ENCODE data around the gene ZNF415. TPM values are rescaled to one million over a fixed set of nuclear protein-coding genes. Genes with fewer than 3 reads are reported as not detected.

The ZNF415 gene
- total RNA-seq (under 1 TPM; 0.22 to 0.66 TPM), polyA plus RNA-seq (1.4 TPM)

- ChIA-PET POLR2A (no interaction called here), CTCF (no interaction called here)
- Mint-ChIP-seq H3K36me3 (peaks cover 0 to 40% (median under 1%) of the 10 kb centered on the region in 3 donors), H3K27me3 (peaks cover 20 to 30% of the 10 kb centered on the region in 2 donors), H3K9me3 (peaks cover 29 to 80% (median 61%) of the 10 kb centered on the region in 5 donors), H3K4me1 (peaks cover 5 to 9% (median 9%) of the 10 kb centered on the region in 3 donors), H3K27ac (peak within 1 kb of the TSS in 1 of 8 donors; percentile 47), H3K4me3 (peak within 1 kb of the TSS in 5 of 7 donors; percentile 43 to 77 (median 66))
- Histone ChIP-seq H3K27me3 (ENCODE audit: insufficient read depth, low read length, poor library complexity, severe bottlenecking) (no peaks in the 10 kb centered on the region), H3K36me3 (ENCODE audit: insufficient read depth, low read length) (no peaks in the 10 kb centered on the region), H3K27ac (ENCODE audit: low read depth, low read length) (no peak within 1 kb of the TSS), H3K9me3 (ENCODE audit: low read length) (peaks cover 28% of the 10 kb centered on the region), H3K4me3 (ENCODE audit: low read length) (peak within 1 kb of the TSS; percentile 4), H3K4me1 (ENCODE audit: insufficient read depth, low read length) (no peaks in the 10 kb centered on the region)
- peak in 3 of 5 donors; percentile 20 to 54 (median 37) for DNase-seq
Measured at GRCh38 chr19:53132141-53132991, at the start of gene ZNF415. TSS of gene ZNF415 (minus strand) at chr19:53132910. CDS start at chr19:53122676, 10,234 bp downstream.

- Mint-ChIP-seq H3K27me3 (no peaks in the 10 kb centered on the region), H3K4me1 (no peaks in the 10 kb centered on the region), H3K4me3 (no peak overlapping the region), H3K9me3 (peaks cover 10 to 34% (median 17%) of the 10 kb centered on the region in 5 donors), H3K36me3 (peaks cover 18 to 55% (median 55%) of the 10 kb centered on the region in 3 donors), H3K27ac (no peak overlapping the region)
- ChIA-PET POLR2A (no interaction called here), CTCF (no interaction called here)
- Histone ChIP-seq H3K4me3 (ENCODE audit: low read length) (no peak overlapping the region), H3K36me3 (ENCODE audit: insufficient read depth, low read length) (no peaks in the 10 kb centered on the region), H3K27ac (ENCODE audit: low read depth, low read length) (no peak overlapping the region), H3K27me3 (ENCODE audit: insufficient read depth, low read length, poor library complexity, severe bottlenecking) (no peaks in the 10 kb centered on the region), H3K9me3 (ENCODE audit: low read length) (no peaks in the 10 kb centered on the region), H3K4me1 (ENCODE audit: insufficient read depth, low read length) (no peaks in the 10 kb centered on the region)
- DNase-seq, result no peak
Measured at GRCh38 chr19:53182202-53182601, 49.5 kb upstream of the ZNF415 start.

DNA sequence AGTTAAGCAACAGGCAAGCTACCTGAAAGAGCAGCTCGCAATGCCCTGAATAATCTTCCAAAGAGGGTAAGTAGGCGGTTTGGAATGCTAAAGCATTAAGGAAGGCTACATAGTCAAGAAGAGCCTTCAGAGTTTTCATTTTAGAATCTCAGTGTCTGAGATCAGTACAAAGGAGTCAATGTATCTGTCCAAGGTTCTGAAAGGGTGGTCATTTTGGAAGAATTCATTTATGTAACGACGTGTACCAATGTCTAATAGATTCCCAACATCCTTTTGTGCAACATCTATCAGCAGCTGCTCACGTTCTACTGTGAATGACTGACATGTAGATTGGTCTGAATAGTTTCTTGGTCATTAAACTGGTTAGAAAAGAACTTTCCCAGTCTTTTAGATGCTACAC is 45.3 kb upstream of the ZNF415 start:
- H3K27ac ChIP-seq (ENCODE audit: low read depth, low read length), result no peak overlapping the region
- no peak overlapping the region for H3K4me3 Mint-ChIP-seq
- no peaks in the 10 kb centered on the region for H3K27me3 ChIP-seq (ENCODE audit: insufficient read depth, low read length, poor library complexity, severe bottlenecking)
- no peaks in the 10 kb centered on the region for H3K4me1 ChIP-seq (ENCODE audit: insufficient read depth, low read length)
- POLR2A ChIA-PET, result no interaction called here
- no peaks in the 10 kb centered on the region for H3K4me1 Mint-ChIP-seq
- H3K36me3 ChIP-seq (ENCODE audit: insufficient read depth, low read length), result no peaks in the 10 kb centered on the region
- no peaks in the 10 kb centered on the region for H3K27me3 Mint-ChIP-seq
- peaks cover 23 to 68% (median 38%) of the 10 kb centered on the region in 5 donors for H3K9me3 Mint-ChIP-seq
- peaks cover 12 to 73% (median 63%) of the 10 kb centered on the region in 3 donors for H3K36me3 Mint-ChIP-seq
- CTCF ChIA-PET, result no interaction called here
- peaks cover 14% of the 10 kb centered on the region for H3K9me3 ChIP-seq (ENCODE audit: low read length)
- no peak overlapping the region for H3K4me3 ChIP-seq (ENCODE audit: low read length)
- no peak for DNase-seq
- no peak overlapping the region for H3K27ac Mint-ChIP-seq

- no peaks in the 10 kb centered on the region for H3K4me1 ChIP-seq (ENCODE audit: insufficient read depth, low read length)
- H3K36me3 ChIP-seq (ENCODE audit: insufficient read depth, low read length), result no peaks in the 10 kb centered on the region
- Mint-ChIP-seq H3K27me3 (no peaks in the 10 kb centered on the region), H3K4me1 (no peaks in the 10 kb centered on the region), H3K27ac (no peak overlapping the region), H3K36me3 (peaks cover 8 to 52% (median 46%) of the 10 kb centered on the region in 3 donors), H3K9me3 (peaks cover 34 to 78% (median 57%) of the 10 kb centered on the region in 5 donors), H3K4me3 (no peak overlapping the region)
- peaks cover 14% of the 10 kb centered on the region for H3K9me3 ChIP-seq (ENCODE audit: low read length)
- POLR2A ChIA-PET, result no interaction called here
- H3K4me3 ChIP-seq (ENCODE audit: low read length), result no peak overlapping the region
- no peak overlapping the region for H3K27ac ChIP-seq (ENCODE audit: low read depth, low read length)
- CTCF ChIA-PET, result no interaction called here
- DNase-seq, result no peak
- H3K27me3 ChIP-seq (ENCODE audit: insufficient read depth, low read length, poor library complexity, severe bottlenecking), result no peaks in the 10 kb centered on the region
Measured at GRCh38 chr19:53172889-53173288, 40.2 kb upstream of the ZNF415 start.

DNA sequence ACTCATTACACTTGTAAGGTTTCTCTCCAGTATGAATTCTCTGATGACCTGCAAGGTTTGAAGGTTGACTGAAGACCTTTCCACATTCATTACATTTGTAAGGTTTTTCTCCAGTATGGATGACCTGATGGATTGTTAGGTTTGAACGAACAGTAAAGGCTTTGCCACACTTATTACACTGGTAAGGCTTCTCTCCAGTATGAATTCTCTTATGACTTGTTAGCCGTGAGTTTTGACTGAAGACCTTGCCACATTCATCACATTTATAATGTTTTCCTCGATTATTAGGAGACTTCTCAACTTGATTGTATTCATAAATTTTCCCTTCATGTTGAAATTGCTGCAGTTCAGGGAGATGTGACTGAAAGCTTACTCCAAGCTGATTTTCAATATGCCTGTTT is 33.0 kb upstream of the ZNF415 start:
- Mint-ChIP-seq H3K27ac (no peak overlapping the region), H3K27me3 (peaks cover 0 to 2% of the 10 kb centered on the region in 2 donors), H3K4me3 (no peak overlapping the region), H3K36me3 (peaks cover 10 to 40% (median 40%) of the 10 kb centered on the region in 3 donors), H3K4me1 (no peaks in the 10 kb centered on the region), H3K9me3 (peaks cover 47 to 82% (median 76%) of the 10 kb centered on the region in 5 donors)
- Histone ChIP-seq H3K36me3 (ENCODE audit: insufficient read depth, low read length) (no peaks in the 10 kb centered on the region), H3K27me3 (ENCODE audit: insufficient read depth, low read length, poor library complexity, severe bottlenecking) (no peaks in the 10 kb centered on the region), H3K4me3 (ENCODE audit: low read length) (no peak overlapping the region), H3K27ac (ENCODE audit: low read depth, low read length) (no peak overlapping the region), H3K9me3 (ENCODE audit: low read length) (peaks cover 28% of the 10 kb centered on the region), H3K4me1 (ENCODE audit: insufficient read depth, low read length) (no peaks in the 10 kb centered on the region)
- no peak for DNase-seq
- CTCF ChIA-PET, result no interaction called here
- POLR2A ChIA-PET, result no interaction called here

DNA sequence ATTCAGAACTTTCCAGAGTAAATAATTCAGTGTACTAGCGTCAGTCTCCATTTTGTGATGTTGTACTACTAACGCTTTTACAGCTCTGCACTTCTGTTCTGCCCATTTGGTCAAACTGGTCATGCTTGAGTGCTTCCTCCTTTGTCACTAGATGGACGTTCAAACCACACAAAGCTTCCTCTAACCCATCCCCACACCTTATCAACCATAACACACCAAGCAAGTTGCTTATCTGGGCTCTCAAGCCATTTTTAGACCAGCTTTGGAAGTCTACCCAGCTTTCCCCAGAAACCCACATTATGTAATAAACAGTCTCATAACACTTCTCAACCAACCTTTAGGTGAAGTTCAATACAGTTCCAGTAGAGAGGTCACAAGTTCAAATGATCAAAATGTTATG is 28.4 kb upstream of the ZNF415 start:
- Histone ChIP-seq H3K4me1 (ENCODE audit: insufficient read depth, low read length) (peaks cover 9% of the 10 kb centered on the region), H3K27ac (ENCODE audit: low read depth, low read length) (no peak overlapping the region), H3K9me3 (ENCODE audit: low read length) (peaks cover 24% of the 10 kb centered on the region), H3K36me3 (ENCODE audit: insufficient read depth, low read length) (no peaks in the 10 kb centered on the region), H3K4me3 (ENCODE audit: low read length) (no peak overlapping the region), H3K27me3 (ENCODE audit: insufficient read depth, low read length, poor library complexity, severe bottlenecking) (no peaks in the 10 kb centered on the region)
- H3K4me3 Mint-ChIP-seq, result peak overlapping the region in 4 of 7 donors; percentile 8 to 24 (median 16)
- H3K36me3 Mint-ChIP-seq, result peaks cover 9 to 42% (median 40%) of the 10 kb centered on the region in 3 donors
- H3K9me3 Mint-ChIP-seq, result peaks cover 30 to 85% (median 74%) of the 10 kb centered on the region in 5 donors
- no peak overlapping the region for H3K27ac Mint-ChIP-seq
- H3K4me1 Mint-ChIP-seq, result peaks cover 13 to 29% (median 19%) of the 10 kb centered on the region in 3 donors
- no peak for DNase-seq
- ChIA-PET CTCF (no interaction called here), POLR2A (no interaction called here)
- H3K27me3 Mint-ChIP-seq, result peaks cover 0 to 5% of the 10 kb centered on the region in 2 donors

- POLR2A ChIA-PET, result no interaction called here
- H3K36me3 Mint-ChIP-seq, result peaks cover 3 to 41% (median 37%) of the 10 kb centered on the region in 3 donors
- H3K9me3 ChIP-seq (ENCODE audit: low read length), result peaks cover 16% of the 10 kb centered on the region
Measured at GRCh38 chr19:53160350-53160749, 27.6 kb upstream of the ZNF415 start.

GRCh38 chr19:53158119-53158656 is 25.5 kb upstream of the ZNF415 start:
- no peaks in the 10 kb centered on the region for H3K27me3 ChIP-seq (ENCODE audit: insufficient read depth, low read length, poor library complexity, severe bottlenecking)
- Mint-ChIP-seq H3K27ac (peak overlapping the region in 7 of 8 donors; percentile 50 to 95 (median 61)), H3K9me3 (peaks cover 14 to 80% (median 61%) of the 10 kb centered on the region in 5 donors), H3K36me3 (peaks cover 14 to 53% (median 45%) of the 10 kb centered on the region in 3 donors), H3K27me3 (peaks cover 0 to 5% of the 10 kb centered on the region in 2 donors), H3K4me1 (peaks cover 19 to 37% (median 19%) of the 10 kb centered on the region in 3 donors), H3K4me3 (peak overlapping the region; percentile 67 to 94 (median 85))
- peak overlapping the region; percentile 57 for H3K27ac ChIP-seq (ENCODE audit: low read depth, low read length)
- DNase-seq, result peak in 2 of 5 donors; percentile 15 to 22
- ChIA-PET CTCF (no interaction called here), POLR2A (no interaction called here)
- H3K9me3 ChIP-seq (ENCODE audit: low read length), result no peaks in the 10 kb centered on the region
- peaks cover 9% of the 10 kb centered on the region for H3K4me1 ChIP-seq (ENCODE audit: insufficient read depth, low read length)
- H3K36me3 ChIP-seq (ENCODE audit: insufficient read depth, low read length), result peaks cover 3% of the 10 kb centered on the region
- peak overlapping the region; percentile 70 for H3K4me3 ChIP-seq (ENCODE audit: low read length)

More at GRCh38 chr19:53160350-53160749, 27.6 kb upstream of the ZNF415 start:
- H3K27me3 Mint-ChIP-seq, result peaks cover 0 to 5% of the 10 kb centered on the region in 2 donors
- Histone ChIP-seq H3K4me1 (ENCODE audit: insufficient read depth, low read length) (peaks cover 9% of the 10 kb centered on the region), H3K27ac (ENCODE audit: low read depth, low read length) (no peak overlapping the region), H3K27me3 (ENCODE audit: insufficient read depth, low read length, poor library complexity, severe bottlenecking) (no peaks in the 10 kb centered on the region), H3K36me3 (ENCODE audit: insufficient read depth, low read length) (no peaks in the 10 kb centered on the region), H3K4me3 (ENCODE audit: low read length) (no peak overlapping the region)
- DNase-seq, result no peak
- H3K9me3 Mint-ChIP-seq, result peaks cover 23 to 83% (median 66%) of the 10 kb centered on the region in 5 donors
- no peak overlapping the region for H3K27ac Mint-ChIP-seq
- CTCF ChIA-PET, result no interaction called here
- peaks cover 13 to 32% (median 19%) of the 10 kb centered on the region in 3 donors for H3K4me1 Mint-ChIP-seq
- no peak overlapping the region for H3K4me3 Mint-ChIP-seq
